OCI-LY3 (cell line): ENCODE measurements around the gene TBC1D3H.
"Not testable (repeated sequence)": the region's sequence is repeated elsewhere in the genome, so short reads cannot be mapped to it uniquely, and the experiment has no call there.

ENCODE experiments used
- EZH2phosphoT487 ChIP-seq: fragments of 200-600 bp; shearing (Covaris generic); IDR thresholded peaks from 2 replicates; pipeline ENCODE4 v1.6.1; 2018; ENCODE audit warnings: antibody characterized with exemption, mixed run types, low read depth
- TF ChIP-seq, protein P1 (sequence below): fragments of 200-600, 300-600 bp; sonication (generic); IDR thresholded peaks from 2 replicates; pipeline ENCODE4 v1.5.1; 2014; ENCODE audit warnings: antibody characterized with exemption, low read length, low read depth

DNA sequence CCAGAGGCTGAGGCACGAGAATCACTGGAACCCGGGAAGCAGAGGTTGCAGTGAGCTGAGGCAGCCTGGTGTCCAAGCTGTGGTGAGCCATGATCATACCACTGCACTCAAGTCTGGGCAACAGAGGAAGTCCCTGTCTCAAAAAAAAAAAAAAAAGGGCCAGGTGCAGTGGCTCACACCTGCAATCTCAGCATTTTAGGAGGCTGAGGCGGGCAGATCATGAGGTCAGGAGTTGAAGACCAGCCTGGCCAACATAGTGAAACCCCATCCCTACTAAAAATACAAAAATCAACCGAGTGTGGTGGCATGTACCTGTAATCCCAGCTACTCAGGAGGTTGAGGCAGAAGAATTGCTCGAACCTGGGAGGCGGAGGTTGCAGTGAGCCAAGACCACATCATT lies 25.7 kb downstream of the TBC1D3H start:
- TF ChIP-seq, protein P1, sequence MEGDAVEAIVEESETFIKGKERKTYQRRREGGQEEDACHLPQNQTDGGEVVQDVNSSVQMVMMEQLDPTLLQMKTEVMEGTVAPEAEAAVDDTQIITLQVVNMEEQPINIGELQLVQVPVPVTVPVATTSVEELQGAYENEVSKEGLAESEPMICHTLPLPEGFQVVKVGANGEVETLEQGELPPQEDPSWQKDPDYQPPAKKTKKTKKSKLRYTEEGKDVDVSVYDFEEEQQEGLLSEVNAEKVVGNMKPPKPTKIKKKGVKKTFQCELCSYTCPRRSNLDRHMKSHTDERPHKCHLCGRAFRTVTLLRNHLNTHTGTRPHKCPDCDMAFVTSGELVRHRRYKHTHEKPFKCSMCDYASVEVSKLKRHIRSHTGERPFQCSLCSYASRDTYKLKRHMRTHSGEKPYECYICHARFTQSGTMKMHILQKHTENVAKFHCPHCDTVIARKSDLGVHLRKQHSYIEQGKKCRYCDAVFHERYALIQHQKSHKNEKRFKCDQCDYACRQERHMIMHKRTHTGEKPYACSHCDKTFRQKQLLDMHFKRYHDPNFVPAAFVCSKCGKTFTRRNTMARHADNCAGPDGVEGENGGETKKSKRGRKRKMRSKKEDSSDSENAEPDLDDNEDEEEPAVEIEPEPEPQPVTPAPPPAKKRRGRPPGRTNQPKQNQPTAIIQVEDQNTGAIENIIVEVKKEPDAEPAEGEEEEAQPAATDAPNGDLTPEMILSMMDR: not testable (repeated sequence)
- TF ChIP-seq EZH2phosphoT487: not testable (repeated sequence)
